GM19238 (cell line): ENCODE measurements around the gene KRTAP5-10.
"Not testable (repeated sequence)": the region's sequence is repeated elsewhere in the genome, so short reads cannot be mapped to it uniquely, and the experiment has no call there.

ENCODE experiments used
- DNase-seq: peaks from one replicate; pipeline ENCODE4 v3.0.0; 2011; ENCODE audit warnings: low spot score; ENCODE audit not compliant: insufficient read length

The KRTAP5-10 gene, protein sequence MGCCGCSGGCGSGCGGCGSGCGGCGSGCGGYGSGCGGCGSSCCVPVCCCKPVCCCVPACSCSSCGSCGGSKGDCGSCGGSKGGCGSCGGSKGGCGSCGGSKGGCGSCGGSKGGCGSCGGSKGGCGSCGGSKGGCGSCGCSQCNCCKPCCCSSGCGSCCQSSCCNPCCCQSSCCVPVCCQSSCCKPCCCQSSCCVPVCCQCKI

GRCh38 chr11:71565263-71565662 lies at the start of gene KRTAP5-10:
TSS of gene KRTAP5-10 (plus strand) at chr11:71565563. CDS start at chr11:71565588, 25 bp downstream.
- no peak for DNase-seq

DNA sequence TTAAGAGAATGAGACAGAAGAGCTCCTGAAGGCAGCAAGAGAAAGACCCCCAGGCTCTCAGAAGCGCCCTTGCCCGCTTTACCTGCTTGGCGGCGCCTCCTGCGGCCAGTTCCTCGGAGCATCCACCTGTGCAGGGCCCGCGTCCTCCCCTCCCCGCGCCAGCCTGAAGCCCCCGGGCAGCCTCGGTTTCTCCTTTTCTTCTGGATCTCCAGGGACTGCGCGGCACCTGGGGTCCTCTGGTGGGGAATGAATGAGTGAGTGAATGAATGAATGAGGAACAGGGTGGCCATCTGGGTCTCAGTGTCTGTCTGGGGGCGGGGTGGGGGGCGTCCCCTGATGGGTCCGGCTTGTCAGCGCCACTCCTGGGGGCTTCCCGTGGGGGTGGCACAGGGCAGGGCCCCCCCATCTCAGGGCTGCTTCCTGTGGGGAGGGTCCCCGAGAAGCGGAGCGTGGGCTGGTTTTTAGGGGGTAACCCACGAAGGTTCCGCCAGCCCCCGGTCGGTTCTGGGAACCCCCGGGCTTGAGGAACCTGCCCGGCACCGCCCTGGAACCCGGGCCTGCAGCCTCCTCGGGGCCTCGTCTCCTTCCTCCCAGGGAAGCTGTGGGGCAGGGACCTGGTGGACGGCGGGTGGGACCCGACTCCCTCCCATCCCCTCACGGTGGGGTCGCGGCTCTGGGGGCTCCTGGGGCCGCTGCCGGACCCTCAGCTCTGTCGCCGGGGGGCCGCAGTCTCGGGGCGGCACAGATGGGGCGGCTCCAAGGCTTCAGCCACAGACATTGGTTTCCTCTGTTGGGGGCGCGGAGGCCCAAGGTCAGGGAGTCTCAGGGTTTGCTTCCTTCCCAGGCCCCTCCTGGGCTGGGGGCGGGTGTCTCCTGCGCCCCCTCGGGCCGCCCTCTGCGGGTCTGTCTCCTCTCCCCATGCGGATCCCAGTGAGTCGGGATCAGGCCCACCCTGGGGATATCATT lies 46.6 kb upstream of the KRTAP5-10 start:
- DNase-seq: no peak

GRCh38 chr11:71519546-71519945 lies 45.8 kb upstream of the KRTAP5-10 start:
- DNase-seq: no peak

DNA sequence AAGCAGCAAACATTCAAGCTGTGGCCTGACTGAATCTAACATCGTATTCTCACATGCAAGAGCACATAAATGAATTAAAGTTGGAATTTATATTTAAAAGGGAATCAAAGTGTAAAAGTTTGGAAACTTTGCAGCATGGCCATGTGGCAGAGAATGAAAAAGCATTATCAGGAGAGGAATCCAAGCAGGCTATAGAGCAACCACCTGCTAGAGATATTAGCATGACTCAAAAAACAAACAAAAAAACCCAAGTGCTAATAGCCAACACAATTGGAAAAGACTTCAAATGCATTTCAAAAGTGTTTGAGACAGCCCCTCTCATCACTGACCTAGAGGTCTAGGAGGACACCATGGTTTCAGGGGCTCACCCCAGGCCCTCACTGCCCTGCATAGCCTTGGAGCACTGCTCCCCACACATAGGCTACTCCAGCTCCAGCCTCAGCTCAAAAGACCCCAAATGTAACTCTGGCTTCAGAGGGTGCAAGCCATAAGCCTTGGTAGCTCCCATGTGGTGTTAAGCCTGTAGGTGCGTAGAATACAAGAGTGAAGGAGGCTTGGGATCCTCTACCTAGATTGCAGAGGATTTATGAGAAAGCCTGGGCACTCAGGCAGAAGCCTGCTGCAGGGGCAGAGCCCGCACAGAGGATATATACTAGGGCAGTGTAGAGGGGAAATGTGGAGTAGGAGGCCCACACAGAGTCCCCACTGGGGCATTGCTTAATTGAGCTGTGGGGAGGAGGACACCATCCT lies 40.0 kb upstream of the KRTAP5-10 start:
- no peak for DNase-seq

GRCh38 chr11:71525938-71526495 lies 39.3 kb upstream of the KRTAP5-10 start:
- DNase-seq: no peak

GRCh38 chr11:71526796-71527575 lies 38.4 kb upstream of the KRTAP5-10 start, which contains the start of gene KRTAP5-7:
TSS of gene KRTAP5-7 (plus strand) at chr11:71527267. CDS start at chr11:71527301, 34 bp downstream.
- not testable (repeated sequence) for DNase-seq

DNA sequence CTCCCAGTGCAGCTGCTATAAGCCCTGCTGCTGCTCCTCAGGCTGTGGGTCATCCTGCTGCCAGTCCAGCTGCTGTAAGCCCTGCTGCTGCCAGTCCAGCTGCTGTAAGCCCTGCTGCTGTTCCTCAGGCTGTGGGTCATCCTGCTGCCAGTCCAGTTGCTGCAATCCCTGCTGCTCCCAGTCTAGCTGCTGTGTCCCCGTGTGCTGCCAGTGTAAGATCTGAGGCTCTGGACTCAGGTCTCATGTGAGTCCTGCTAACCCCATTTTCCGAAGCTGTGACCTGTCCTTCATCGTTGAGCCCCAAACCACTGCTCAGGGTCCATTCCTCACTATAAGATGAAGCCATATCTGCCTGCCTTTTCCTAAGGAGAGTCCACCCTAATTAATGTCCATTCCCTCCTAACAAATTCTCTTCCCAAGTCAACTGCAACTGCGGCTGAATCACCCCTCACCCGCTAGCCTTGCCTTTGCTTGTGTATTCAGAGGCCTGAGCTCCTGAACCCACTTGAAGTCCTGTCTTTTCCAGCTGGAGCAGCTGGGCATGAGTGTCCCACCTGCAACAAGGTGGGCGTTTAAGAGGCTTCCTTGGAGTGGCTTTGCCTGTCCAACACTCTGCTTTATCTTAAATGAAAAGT lies 37.7 kb upstream of the KRTAP5-10 start:
- no peak for DNase-seq

DNA sequence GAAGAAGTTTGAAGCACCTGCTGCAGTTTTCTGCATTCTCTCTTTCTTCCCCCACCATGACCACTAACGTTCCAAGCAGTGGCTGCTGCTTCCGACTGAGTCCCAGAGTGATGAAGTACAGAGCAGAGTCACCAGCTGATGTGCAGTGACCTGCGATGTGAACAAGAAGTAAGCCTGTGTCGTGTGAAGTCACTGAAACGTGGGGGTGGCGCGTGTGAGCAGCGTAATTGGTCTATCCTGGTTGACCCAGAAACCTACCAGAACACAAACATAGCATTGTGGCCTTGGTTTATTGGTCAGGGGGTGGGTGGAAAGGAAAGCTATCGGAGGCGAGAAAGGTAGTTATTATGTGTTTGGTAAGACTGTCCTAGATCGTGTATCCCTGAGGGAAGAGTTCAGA lies 34.8 kb upstream of the KRTAP5-10 start:
- DNase-seq: no peak

GRCh38 chr11:71532036-71532610 lies 33.2 kb upstream of the KRTAP5-10 start:
- DNase-seq: no peak

DNA sequence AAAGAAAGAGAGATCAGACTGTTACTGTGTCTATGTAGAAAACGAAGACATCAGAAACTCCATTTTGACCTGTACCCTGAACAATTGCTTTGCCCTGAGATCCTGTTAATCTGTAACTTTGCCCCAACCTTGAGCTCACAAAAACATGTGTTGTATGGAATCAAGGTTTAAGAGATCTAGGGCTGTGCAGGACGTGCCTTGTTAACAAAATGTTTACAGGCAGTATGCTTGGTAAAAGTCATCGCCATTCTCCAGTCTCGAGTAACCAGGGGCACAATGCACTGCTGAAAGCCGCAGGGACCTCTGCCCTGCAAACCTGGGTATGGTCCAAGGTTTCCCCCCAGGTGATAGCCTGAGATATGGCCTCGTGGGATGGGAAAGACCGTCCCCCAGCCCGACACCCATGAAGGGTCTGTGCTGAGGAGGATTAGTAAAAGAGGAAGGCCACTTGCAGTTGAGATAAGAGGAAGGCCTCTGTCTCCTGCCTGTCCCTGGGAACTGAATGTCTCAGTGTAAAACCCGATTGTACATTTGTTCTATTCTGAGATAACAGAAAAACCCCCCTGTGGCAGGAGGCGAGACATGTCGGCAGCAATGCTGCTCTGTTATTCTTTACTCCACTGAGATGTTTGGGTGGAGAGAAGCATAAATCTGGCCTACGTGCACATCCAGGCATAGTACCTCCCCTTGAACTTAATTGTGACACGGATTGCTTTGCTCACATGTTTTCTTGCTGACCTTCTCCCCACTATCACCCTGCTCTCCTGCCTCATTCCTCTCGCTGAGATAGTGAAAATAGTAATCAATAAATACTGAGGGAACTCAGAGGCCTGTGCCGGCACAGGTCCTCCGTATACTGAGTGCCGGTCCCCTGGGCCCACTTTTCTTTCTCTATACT lies 30.4 kb upstream of the KRTAP5-10 start:
- DNase-seq: not testable (repeated sequence)

- no peak for DNase-seq
Observed at GRCh38 chr11:71535825-71536224, 29.5 kb upstream of the KRTAP5-10 start.

- DNase-seq: no peak
Observed at GRCh38 chr11:71537537-71537936, 27.8 kb upstream of the KRTAP5-10 start.

GRCh38 chr11:71537977-71538665 lies 27.2 kb upstream of the KRTAP5-10 start, which contains the start of gene KRTAP5-8:
TSS of gene KRTAP5-8 (plus strand) at chr11:71538025. CDS start at chr11:71538056, 31 bp downstream.
- DNase-seq: not testable (repeated sequence)

- no peak for DNase-seq
Observed at GRCh38 chr11:71538666-71538990, 26.7 kb upstream of the KRTAP5-10 start.

GRCh38 chr11:71539017-71539416 lies 26.3 kb upstream of the KRTAP5-10 start:
- DNase-seq: no peak

DNA sequence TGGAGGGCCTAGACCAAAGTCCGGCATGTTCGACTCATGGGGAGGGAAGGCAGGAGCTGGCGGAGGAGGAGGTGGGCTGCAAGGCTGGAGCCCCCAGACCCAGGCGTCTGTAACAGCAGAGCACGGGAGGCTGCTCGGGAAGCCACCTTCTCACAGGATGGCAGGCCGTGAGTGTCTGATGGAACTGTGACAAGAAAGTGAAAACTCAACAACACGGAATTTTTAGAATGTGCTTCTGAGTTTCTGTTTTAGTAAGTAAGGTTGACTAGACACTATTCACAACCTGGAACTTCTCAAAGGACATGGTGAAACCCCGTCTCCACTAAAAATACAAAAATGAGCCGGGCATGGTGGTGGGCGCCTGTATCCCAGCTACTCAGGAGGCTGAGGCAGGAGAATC lies 25.4 kb upstream of the KRTAP5-10 start:
- DNase-seq: not testable (repeated sequence)

- DNase-seq: not testable (repeated sequence)
Observed at GRCh38 chr11:71540521-71541304, 24.6 kb upstream of the KRTAP5-10 start.
